Measurements from ENCODE around the gene AFAP1L1. TPM values are rescaled to one million over a fixed set of nuclear protein-coding genes. Genes with fewer than 3 reads are reported as not detected.

AFAP1L1 gene
- total and polyA plus RNA-seq, 7 experiments from 2014 or later: 0.08 to 1.1 (median 0.49) TPM; not detected in 2

- no peak overlapping the region for H3K4me3 Mint-ChIP-seq
- ATAC-seq (no peak), DNase-seq (no peak)
- intact Hi-C loops (cut with micrococcal nuclease): no loop called here
- H3K27me3 Mint-ChIP-seq: peaks cover 0 to 9% (median 0%) of the 10 kb centered on the region in 5 donors
- no peaks in the 10 kb centered on the region for H3K36me3 Mint-ChIP-seq
- peak overlapping the region in 1 of 9 donors; percentile 16 for H3K27ac Mint-ChIP-seq
- Histone ChIP-seq H3K36me3 (ENCODE audit: control insufficient read depth in 2 of 3, insufficient read depth in 3 of 3, low read length in 3 of 3) (no peaks in the 10 kb centered on the region), H3K9me3 (ENCODE audit: control insufficient read depth in 2 of 3, low read length in 3 of 3) (no peaks in the 10 kb centered on the region), H3K4me1 (ENCODE audit: control insufficient read depth in 2 of 2, insufficient read depth in 2 of 2, low read length in 2 of 2) (peaks cover 0 to 37% of the 10 kb centered on the region in 2 donors), H3K4me3 (ENCODE audit: low read length) (no peak overlapping the region), H3K27ac (ENCODE audit: low read depth, low read length) (no peak overlapping the region), H3K27me3 (ENCODE audit: control insufficient read depth in 2 of 2, insufficient read depth in 2 of 2, low read length in 2 of 2) (no peaks in the 10 kb centered on the region)
- H3K4me1 Mint-ChIP-seq: peaks cover 4 to 44% (median 38%) of the 10 kb centered on the region in 7 donors
- ChIA-PET POLR2A (no interaction called here), CTCF (interaction anchor here (0.6 to 1.7 kb wide), 3 partner anchors 15 to 26 kb away, joined by 3 to 4 read pairs (median 3); no protein-coding TSS in a partner anchor)
- H3K9me3 Mint-ChIP-seq: no peaks in the 10 kb centered on the region
Observed at GRCh38 chr5:149301049-149301743, 29.5 kb downstream of the AFAP1L1 start.

GRCh38 chr5:149301744-149302380 lies 30.2 kb downstream of the AFAP1L1 start:
- Histone ChIP-seq H3K27ac (ENCODE audit: low read depth, low read length) (no peak overlapping the region), H3K4me1 (ENCODE audit: control insufficient read depth in 2 of 2, insufficient read depth in 2 of 2, low read length in 2 of 2) (peaks cover 0 to 30% of the 10 kb centered on the region in 2 donors), H3K27me3 (ENCODE audit: control insufficient read depth in 2 of 2, insufficient read depth in 2 of 2, low read length in 2 of 2) (no peaks in the 10 kb centered on the region), H3K9me3 (ENCODE audit: control insufficient read depth in 2 of 3, low read length in 3 of 3) (no peaks in the 10 kb centered on the region), H3K4me3 (ENCODE audit: low read length) (no peak overlapping the region), H3K36me3 (ENCODE audit: control insufficient read depth in 2 of 3, insufficient read depth in 3 of 3, low read length in 3 of 3) (no peaks in the 10 kb centered on the region)
- ATAC-seq (no peak), DNase-seq (no peak)
- CTCF ChIA-PET: interaction anchor here (1.7 kb wide), 1 partner anchor 16 kb away, joined by 4 read pairs; no protein-coding TSS in a partner anchor
- H3K4me3 Mint-ChIP-seq: no peak overlapping the region
- peak overlapping the region in 2 of 9 donors; percentile 16 to 47 for H3K27ac Mint-ChIP-seq
- POLR2A ChIA-PET: no interaction called here
- no peaks in the 10 kb centered on the region for H3K36me3 Mint-ChIP-seq
- intact Hi-C loops (cut with micrococcal nuclease): no loop called here
- no peaks in the 10 kb centered on the region for H3K9me3 Mint-ChIP-seq
- peaks cover 4 to 37% (median 31%) of the 10 kb centered on the region in 7 donors for H3K4me1 Mint-ChIP-seq
- H3K27me3 Mint-ChIP-seq: peaks cover 0 to 9% (median 0%) of the 10 kb centered on the region in 5 donors

- ATAC-seq: no peak
- intact Hi-C loops (cut with micrococcal nuclease): no loop called here
- Mint-ChIP-seq H3K9me3 (no peaks in the 10 kb centered on the region), H3K4me3 (no peak overlapping the region), H3K36me3 (no peaks in the 10 kb centered on the region), H3K27ac (peak overlapping the region in 1 of 9 donors; percentile 47), H3K27me3 (peaks cover 0 to 9% (median 0%) of the 10 kb centered on the region in 5 donors), H3K4me1 (peaks cover 4 to 29% (median 26%) of the 10 kb centered on the region in 7 donors)
- Histone ChIP-seq H3K4me1 (ENCODE audit: control insufficient read depth in 2 of 2, insufficient read depth in 2 of 2, low read length in 2 of 2) (peaks cover 0 to 22% of the 10 kb centered on the region in 2 donors), H3K9me3 (ENCODE audit: control insufficient read depth in 2 of 3, low read length in 3 of 3) (no peaks in the 10 kb centered on the region), H3K27ac (ENCODE audit: low read depth, low read length) (no peak overlapping the region), H3K27me3 (ENCODE audit: control insufficient read depth in 2 of 2, insufficient read depth in 2 of 2, low read length in 2 of 2) (no peaks in the 10 kb centered on the region), H3K4me3 (ENCODE audit: low read length) (no peak overlapping the region), H3K36me3 (ENCODE audit: control insufficient read depth in 2 of 3, insufficient read depth in 3 of 3, low read length in 3 of 3) (no peaks in the 10 kb centered on the region)
- no peak for DNase-seq
- POLR2A ChIA-PET: interaction anchor here (0.7 kb wide), 1 partner anchor 15 kb away, joined by 3 read pairs; no protein-coding TSS in a partner anchor
- CTCF ChIA-PET: no interaction called here
Observed at GRCh38 chr5:149302641-149303040, 31.0 kb downstream of the AFAP1L1 start.

GRCh38 chr5:149303210-149303609 lies 31.6 kb downstream of the AFAP1L1 start:
- intact Hi-C loops (cut with micrococcal nuclease): no loop called here
- Mint-ChIP-seq H3K9me3 (no peaks in the 10 kb centered on the region), H3K27me3 (peaks cover 0 to 9% (median 0%) of the 10 kb centered on the region in 5 donors), H3K27ac (no peak overlapping the region), H3K4me1 (peaks cover under 1 to 24% (median 20%) of the 10 kb centered on the region in 7 donors), H3K36me3 (no peaks in the 10 kb centered on the region), H3K4me3 (no peak overlapping the region)
- no peak overlapping the region for H3K27ac ChIP-seq (ENCODE audit: low read depth, low read length)
- POLR2A ChIA-PET: interaction anchor here (0.7 kb wide), 1 partner anchor 14 kb away, joined by 3 read pairs; no protein-coding TSS in a partner anchor
- H3K4me1 ChIP-seq (ENCODE audit: control insufficient read depth in 2 of 2, insufficient read depth in 2 of 2, low read length in 2 of 2): peaks cover 0 to 17% of the 10 kb centered on the region in 2 donors
- no peak overlapping the region for H3K4me3 ChIP-seq (ENCODE audit: low read length)
- H3K9me3 ChIP-seq (ENCODE audit: control insufficient read depth in 2 of 3, low read length in 3 of 3): no peaks in the 10 kb centered on the region
- CTCF ChIA-PET: no interaction called here
- DNase-seq (no peak), ATAC-seq (no peak)
- no peaks in the 10 kb centered on the region for H3K36me3 ChIP-seq (ENCODE audit: control insufficient read depth in 2 of 3, insufficient read depth in 3 of 3, low read length in 3 of 3)
- no peaks in the 10 kb centered on the region for H3K27me3 ChIP-seq (ENCODE audit: control insufficient read depth in 2 of 2, insufficient read depth in 2 of 2, low read length in 2 of 2)

- Mint-ChIP-seq H3K36me3 (no peaks in the 10 kb centered on the region), H3K27ac (no peak overlapping the region), H3K9me3 (no peaks in the 10 kb centered on the region), H3K4me1 (peaks cover 0 to 11% (median 9%) of the 10 kb centered on the region in 7 donors), H3K4me3 (no peak overlapping the region), H3K27me3 (peaks cover 0 to 9% (median 0%) of the 10 kb centered on the region in 5 donors)
- no peak for ATAC-seq
- Histone ChIP-seq H3K27ac (ENCODE audit: low read depth, low read length) (no peak overlapping the region), H3K27me3 (ENCODE audit: control insufficient read depth in 2 of 2, insufficient read depth in 2 of 2, low read length in 2 of 2) (no peaks in the 10 kb centered on the region), H3K4me3 (ENCODE audit: low read length) (no peak overlapping the region), H3K36me3 (ENCODE audit: control insufficient read depth in 2 of 3, insufficient read depth in 3 of 3, low read length in 3 of 3) (no peaks in the 10 kb centered on the region), H3K9me3 (ENCODE audit: control insufficient read depth in 2 of 3, low read length in 3 of 3) (no peaks in the 10 kb centered on the region), H3K4me1 (ENCODE audit: control insufficient read depth in 2 of 2, insufficient read depth in 2 of 2, low read length in 2 of 2) (peaks cover 0 to 4% of the 10 kb centered on the region in 2 donors)
- no peak for DNase-seq
- POLR2A ChIA-PET: interaction anchor here (0.7 kb wide), 1 partner anchor 483 kb away, joined by 3 read pairs; no protein-coding TSS in a partner anchor
- CTCF ChIA-PET: no interaction called here
- intact Hi-C loops (cut with micrococcal nuclease): no loop called here
Observed at GRCh38 chr5:149304195-149305078, 32.8 kb downstream of the AFAP1L1 start.

GRCh38 chr5:149309354-149309753 lies 37.7 kb downstream of the AFAP1L1 start:
- ChIA-PET CTCF (interaction anchor here (0.8 to 1.2 kb wide), 3 partner anchors 10 to 57 kb away, joined by 3 to 5 read pairs (median 4); no protein-coding TSS in a partner anchor), POLR2A (interaction anchor here (1.3 to 1.5 kb wide), 3 partner anchors 11 to 60 kb away, joined by 3 to 5 read pairs (median 4); no protein-coding TSS in a partner anchor)
- H3K4me1 ChIP-seq (ENCODE audit: control insufficient read depth in 2 of 2, insufficient read depth in 2 of 2, low read length in 2 of 2): no peaks in the 10 kb centered on the region
- H3K27ac Mint-ChIP-seq: no peak overlapping the region
- no peak overlapping the region for H3K4me3 Mint-ChIP-seq
- peaks cover 0 to 5% (median 0%) of the 10 kb centered on the region in 5 donors for H3K27me3 Mint-ChIP-seq
- H3K27ac ChIP-seq (ENCODE audit: low read depth, low read length): no peak overlapping the region
- no peak for DNase-seq
- no peaks in the 10 kb centered on the region for H3K36me3 Mint-ChIP-seq
- no peaks in the 10 kb centered on the region for H3K36me3 ChIP-seq (ENCODE audit: control insufficient read depth in 2 of 3, insufficient read depth in 3 of 3, low read length in 3 of 3)
- H3K9me3 ChIP-seq (ENCODE audit: control insufficient read depth in 2 of 3, low read length in 3 of 3): no peaks in the 10 kb centered on the region
- ATAC-seq: no peak
- peaks cover 0 to 8% (median 0%) of the 10 kb centered on the region in 7 donors for H3K4me1 Mint-ChIP-seq
- intact Hi-C loops (cut with micrococcal nuclease): no loop called here
- no peaks in the 10 kb centered on the region for H3K9me3 Mint-ChIP-seq
- no peak overlapping the region for H3K4me3 ChIP-seq (ENCODE audit: low read length)
- no peaks in the 10 kb centered on the region for H3K27me3 ChIP-seq (ENCODE audit: control insufficient read depth in 2 of 2, insufficient read depth in 2 of 2, low read length in 2 of 2)

Measured in naive thymus-derived CD4-positive, alpha-beta T cell (primary cell).